ENCODE data around the gene RNU1-4.
"Not testable (repeated sequence)": the region's sequence is repeated elsewhere in the genome, so short reads cannot be mapped to it uniquely, and the experiment has no call there.

The RNU1-4 gene

DNA sequence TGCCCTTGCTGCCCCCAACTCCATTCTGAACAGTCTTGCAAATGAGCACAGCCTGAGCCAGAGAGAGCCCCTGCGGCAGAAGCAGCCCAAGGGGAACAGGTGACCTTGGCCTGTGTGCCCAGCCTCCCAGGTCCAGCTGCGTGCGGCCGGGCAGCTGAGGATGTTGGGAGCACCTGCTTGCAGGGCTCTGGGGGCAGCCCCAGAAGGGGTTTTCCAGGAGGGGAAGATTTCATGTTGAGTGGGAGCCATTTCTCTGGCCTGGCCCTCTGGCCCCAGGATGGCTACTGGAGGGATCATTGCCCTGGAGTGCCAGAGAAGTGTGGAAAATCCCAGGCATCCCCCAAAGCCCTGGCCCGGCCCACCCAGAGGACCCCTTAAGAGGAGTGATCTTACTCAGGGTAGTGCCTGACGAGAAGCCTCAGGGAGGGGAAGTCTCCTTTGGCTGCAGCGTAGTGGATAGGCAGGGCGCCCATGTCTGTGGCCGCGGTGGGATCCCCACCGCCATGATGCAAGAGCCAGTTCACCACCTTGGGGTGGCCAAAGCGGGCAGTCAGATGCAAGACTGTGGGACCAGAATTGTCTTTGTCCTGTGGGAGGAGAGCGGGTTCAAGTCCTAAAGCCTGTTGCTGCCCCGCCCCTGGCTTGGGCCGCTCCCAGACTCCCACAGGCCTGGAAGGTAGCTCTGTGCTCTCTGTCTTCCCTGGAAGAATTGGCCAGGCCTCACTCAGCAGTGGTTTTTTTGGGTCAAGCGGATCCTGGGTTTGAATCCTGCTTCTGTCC is 20.6 kb upstream of the RNU1-4 start:
- H3K27ac ChIP-seq (ENCODE audit: low read depth in 2 of 2, low read length in 2 of 2), result no peak overlapping the region
- no peaks in the 10 kb centered on the region for H3K4me1 ChIP-seq (ENCODE audit: control insufficient read depth in 2 of 2, insufficient read depth in 2 of 2, low read length in 2 of 2)
- H3K27me3 ChIP-seq (ENCODE audit: control insufficient read depth in 2 of 2, insufficient read depth in 2 of 2, low read length in 2 of 2), result no peaks in the 10 kb centered on the region
- no peak overlapping the region for H3K9ac ChIP-seq (ENCODE audit: low read depth in 1 of 2, low read length in 2 of 2)
- H3K4me3 ChIP-seq (ENCODE audit: low read length in 2 of 2), result no peak overlapping the region
- no peaks in the 10 kb centered on the region for H3K36me3 ChIP-seq (ENCODE audit: control insufficient read depth in 2 of 2, insufficient read depth in 2 of 2, low read length in 2 of 2)
- no peaks in the 10 kb centered on the region for H3K9me3 ChIP-seq (ENCODE audit: control insufficient read depth in 2 of 2, low read length in 2 of 2)

DNA sequence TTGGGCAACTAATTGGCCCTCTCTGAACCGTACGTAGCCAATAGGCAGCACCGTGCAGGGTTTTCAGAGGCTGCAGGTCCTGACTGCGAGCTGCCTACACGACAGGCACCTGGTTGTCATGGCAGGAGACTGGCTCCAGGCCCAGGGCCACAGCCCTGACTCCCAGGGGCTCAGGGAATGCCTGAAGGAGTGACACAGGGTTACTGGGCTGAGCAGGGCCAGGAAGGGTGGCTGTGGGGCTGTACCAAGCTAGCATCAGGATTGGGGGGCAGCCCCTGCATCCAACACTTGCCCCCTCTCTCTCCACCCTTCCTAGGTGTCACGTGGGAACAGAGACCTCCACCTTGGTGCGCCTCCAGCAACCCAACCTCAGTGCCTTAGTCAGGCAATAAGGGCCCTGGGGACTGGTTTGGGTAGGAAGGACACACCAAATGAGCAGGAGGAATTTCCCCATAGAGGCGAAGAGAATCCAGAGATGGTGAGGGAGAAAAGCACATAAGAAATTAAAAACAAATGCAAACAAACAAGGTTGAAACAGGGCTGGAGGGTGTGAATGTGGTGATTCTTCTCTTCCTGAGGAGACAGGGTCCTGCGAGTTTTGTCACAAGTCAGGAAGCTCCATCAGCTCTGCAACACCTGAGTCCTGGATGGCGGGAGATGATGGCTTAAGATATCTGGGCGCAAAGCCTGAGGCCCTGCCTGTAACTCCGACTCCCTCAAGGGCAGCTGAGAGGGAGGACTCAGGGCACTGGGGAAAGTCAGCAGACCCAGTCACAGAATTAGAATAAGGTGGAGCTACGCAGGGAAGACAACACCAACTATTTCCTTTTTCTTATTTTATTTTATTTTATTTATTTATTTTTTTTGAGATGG is 19.7 kb upstream of the RNU1-4 start:
- Histone ChIP-seq H3K4me1 (ENCODE audit: control insufficient read depth in 2 of 2, insufficient read depth in 2 of 2, low read length in 2 of 2) (no peaks in the 10 kb centered on the region), H3K36me3 (ENCODE audit: control insufficient read depth in 2 of 2, insufficient read depth in 2 of 2, low read length in 2 of 2) (no peaks in the 10 kb centered on the region), H3K27me3 (ENCODE audit: control insufficient read depth in 2 of 2, insufficient read depth in 2 of 2, low read length in 2 of 2) (no peaks in the 10 kb centered on the region), H3K9me3 (ENCODE audit: control insufficient read depth in 2 of 2, low read length in 2 of 2) (no peaks in the 10 kb centered on the region), H3K4me3 (ENCODE audit: low read length in 2 of 2) (no peak overlapping the region), H3K9ac (ENCODE audit: low read depth in 1 of 2, low read length in 2 of 2) (no peak overlapping the region), H3K27ac (ENCODE audit: low read depth in 2 of 2, low read length in 2 of 2) (no peak overlapping the region)

DNA sequence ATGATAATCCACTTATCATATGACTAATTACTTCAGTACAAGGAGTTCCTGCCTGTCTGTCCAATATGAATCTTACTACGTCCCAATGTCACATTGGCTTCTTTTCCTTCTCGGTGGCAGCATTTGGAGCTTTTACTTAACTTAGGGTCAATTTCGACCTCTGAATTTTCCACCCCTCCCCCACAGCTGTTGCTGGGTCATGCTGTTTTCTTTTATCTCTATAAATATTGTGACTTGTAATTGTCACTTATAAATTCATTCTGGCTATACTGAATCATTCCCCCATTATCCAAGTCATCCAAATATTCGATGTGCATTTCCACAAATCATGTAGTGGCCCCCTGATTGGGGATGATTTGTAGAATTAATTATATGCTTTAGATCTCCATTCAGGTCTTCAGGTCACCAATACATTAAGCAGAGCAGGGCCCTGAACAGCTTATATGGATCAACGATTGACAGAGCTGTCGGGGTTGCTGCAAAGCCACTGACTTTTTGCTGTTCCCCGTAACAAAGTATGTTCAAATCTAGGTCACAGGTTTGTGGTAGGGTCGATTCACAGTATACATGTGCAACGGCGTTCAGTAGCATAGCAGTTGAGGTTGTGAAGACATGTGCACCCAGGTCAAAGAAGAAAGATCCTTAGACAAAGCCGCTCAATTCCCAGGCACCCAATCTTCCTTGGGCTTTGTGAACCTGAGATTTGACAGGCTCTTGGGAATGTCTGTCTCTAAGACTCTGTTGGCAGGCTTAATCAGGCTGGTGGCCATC is 18.3 kb upstream of the RNU1-4 start:
- Histone ChIP-seq H3K9ac (ENCODE audit: low read depth in 1 of 2, low read length in 2 of 2) (no peak overlapping the region), H3K27ac (ENCODE audit: low read depth in 2 of 2, low read length in 2 of 2) (no peak overlapping the region), H3K27me3 (ENCODE audit: control insufficient read depth in 2 of 2, insufficient read depth in 2 of 2, low read length in 2 of 2) (no peaks in the 10 kb centered on the region), H3K4me1 (ENCODE audit: control insufficient read depth in 2 of 2, insufficient read depth in 2 of 2, low read length in 2 of 2) (no peaks in the 10 kb centered on the region), H3K4me3 (ENCODE audit: low read length in 2 of 2) (no peak overlapping the region), H3K9me3 (ENCODE audit: control insufficient read depth in 2 of 2, low read length in 2 of 2) (no peaks in the 10 kb centered on the region), H3K36me3 (ENCODE audit: control insufficient read depth in 2 of 2, insufficient read depth in 2 of 2, low read length in 2 of 2) (no peaks in the 10 kb centered on the region)

DNA sequence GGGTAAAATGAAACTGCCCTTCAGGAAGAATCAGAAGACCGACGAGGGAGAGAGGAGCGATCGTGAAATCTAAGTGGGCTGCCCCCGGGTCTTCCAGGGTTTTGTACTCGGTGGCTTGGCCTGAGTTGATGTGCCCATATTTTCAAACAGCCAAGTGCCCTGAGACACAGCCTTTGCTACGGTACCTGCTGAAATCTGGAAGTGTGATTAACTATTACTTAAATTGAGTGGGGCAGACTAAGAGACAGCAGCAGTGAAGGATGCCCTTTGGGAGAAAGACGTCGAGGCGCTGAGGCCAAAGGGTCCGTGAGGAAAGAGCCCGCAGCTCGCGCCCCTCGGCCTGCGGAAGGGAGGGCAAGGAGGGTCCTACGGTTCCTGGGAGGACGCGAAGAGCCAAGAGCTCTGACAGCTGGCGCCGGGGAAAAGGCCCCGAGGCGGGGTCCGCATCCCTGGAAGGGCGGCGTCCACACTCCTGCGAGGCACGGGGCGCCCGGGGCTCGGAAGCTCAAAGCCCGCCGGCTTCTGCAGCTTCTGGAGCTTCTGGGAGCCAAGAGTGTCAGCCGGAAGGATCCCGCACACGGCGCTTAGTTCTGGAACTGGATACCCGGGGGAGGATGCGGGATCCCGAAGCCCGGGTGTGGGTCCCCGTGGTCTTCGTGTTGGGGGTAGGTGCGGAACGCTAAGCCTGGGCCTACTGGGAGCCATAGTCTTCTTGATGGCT is 15.4 kb upstream of the RNU1-4 start:
- Histone ChIP-seq H3K27me3 (ENCODE audit: control insufficient read depth in 2 of 2, insufficient read depth in 2 of 2, low read length in 2 of 2) (no peaks in the 10 kb centered on the region), H3K4me1 (ENCODE audit: control insufficient read depth in 2 of 2, insufficient read depth in 2 of 2, low read length in 2 of 2) (no peaks in the 10 kb centered on the region), H3K36me3 (ENCODE audit: control insufficient read depth in 2 of 2, insufficient read depth in 2 of 2, low read length in 2 of 2) (no peaks in the 10 kb centered on the region), H3K9me3 (ENCODE audit: control insufficient read depth in 2 of 2, low read length in 2 of 2) (no peaks in the 10 kb centered on the region), H3K9ac (ENCODE audit: low read depth in 1 of 2, low read length in 2 of 2) (no peak overlapping the region), H3K27ac (ENCODE audit: low read depth in 2 of 2, low read length in 2 of 2) (no peak overlapping the region), H3K4me3 (ENCODE audit: low read length in 2 of 2) (no peak overlapping the region)

DNA sequence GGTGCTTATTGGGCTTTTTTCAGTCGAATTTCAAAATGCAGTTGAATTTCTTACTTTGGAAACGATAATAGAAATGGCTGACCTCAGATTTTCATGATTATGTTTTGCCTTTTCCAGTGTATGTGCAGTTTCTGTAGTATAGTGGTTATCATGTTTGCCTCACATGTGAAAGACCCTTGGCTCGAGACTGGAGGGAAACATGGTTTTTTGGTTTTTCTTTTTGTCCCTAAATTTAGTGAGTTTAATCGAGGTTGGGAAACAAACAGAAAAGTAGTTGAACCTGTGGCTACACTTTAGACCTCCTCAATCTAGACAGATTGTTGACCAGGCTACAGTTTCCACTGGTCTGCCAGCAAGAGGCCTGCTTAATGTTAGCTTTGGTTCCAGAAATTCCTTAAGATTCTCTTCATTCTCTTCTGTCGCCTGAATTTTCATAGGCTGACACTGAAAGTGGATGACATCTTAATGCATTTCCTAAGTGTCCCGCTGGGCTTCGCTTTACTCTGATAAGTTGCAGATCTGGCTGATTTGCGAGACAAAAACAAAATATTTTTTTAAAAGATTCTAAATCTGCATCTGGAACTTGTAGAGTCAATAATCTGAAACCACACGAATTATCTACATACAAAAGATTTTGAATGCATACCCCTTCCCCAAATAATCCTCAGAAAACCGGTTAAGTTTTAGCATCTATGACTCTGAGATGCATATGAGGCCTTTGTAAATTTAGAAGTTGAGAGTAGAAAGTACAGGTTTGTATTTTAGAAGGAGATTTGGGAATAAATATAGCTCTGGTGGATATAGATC is 14.7 kb upstream of the RNU1-4 start:
- not testable (repeated sequence) for H3K4me3 ChIP-seq (ENCODE audit: low read length in 2 of 2); H3K9ac ChIP-seq (ENCODE audit: low read depth in 1 of 2, low read length in 2 of 2); H3K4me1 ChIP-seq (ENCODE audit: control insufficient read depth in 2 of 2, insufficient read depth in 2 of 2, low read length in 2 of 2); H3K27me3 ChIP-seq (ENCODE audit: control insufficient read depth in 2 of 2, insufficient read depth in 2 of 2, low read length in 2 of 2); H3K36me3 ChIP-seq (ENCODE audit: control insufficient read depth in 2 of 2, insufficient read depth in 2 of 2, low read length in 2 of 2); H3K27ac ChIP-seq (ENCODE audit: low read depth in 2 of 2, low read length in 2 of 2); H3K9me3 ChIP-seq (ENCODE audit: control insufficient read depth in 2 of 2, low read length in 2 of 2)

DNA sequence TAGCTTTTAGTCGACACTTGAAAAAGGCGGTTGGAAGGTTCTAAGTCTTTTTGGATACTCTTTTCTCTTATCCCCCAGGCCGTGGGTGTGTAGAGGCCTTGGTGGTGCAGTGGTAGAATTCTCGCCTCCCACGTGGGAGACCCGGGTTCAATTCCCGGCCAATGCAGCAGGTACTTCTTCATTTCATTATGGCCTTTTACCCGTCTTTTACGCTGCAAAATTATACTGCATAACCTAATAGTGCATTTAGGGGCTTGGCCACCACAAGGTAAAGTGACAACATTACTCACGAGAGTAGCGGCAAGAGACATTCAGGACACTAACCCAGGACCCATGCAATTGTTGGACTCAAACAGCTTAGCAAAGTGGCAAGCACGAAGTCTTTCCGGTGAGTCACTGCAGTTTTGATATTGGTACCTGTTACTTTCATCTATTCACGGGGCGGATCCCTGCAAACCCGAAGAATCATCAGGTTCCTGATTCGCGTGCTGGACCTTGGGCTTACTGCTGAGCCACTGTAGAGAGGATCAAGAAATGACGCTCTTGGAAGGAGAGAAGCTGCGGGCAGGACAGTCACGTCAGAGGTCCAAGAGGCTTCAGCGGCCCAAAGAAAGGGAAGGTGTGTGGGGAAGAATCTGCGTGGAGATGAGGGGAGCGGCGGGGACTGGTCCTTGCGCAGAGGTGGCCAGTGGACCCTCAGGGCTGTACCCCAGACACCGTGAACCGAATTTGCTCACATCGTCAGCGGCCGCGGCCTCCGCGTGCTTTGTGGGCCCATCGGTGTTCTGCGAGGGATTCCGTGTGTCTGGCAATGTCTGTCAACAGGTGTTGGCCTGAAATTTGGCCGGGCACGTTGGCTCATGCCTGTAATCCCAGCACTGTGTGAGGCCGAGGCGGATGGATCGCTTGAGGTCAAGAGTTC is 12.9 kb upstream of the RNU1-4 start:
- H3K36me3 ChIP-seq (ENCODE audit: control insufficient read depth in 2 of 2, insufficient read depth in 2 of 2, low read length in 2 of 2), result no peaks in the 10 kb centered on the region
- no peak overlapping the region for H3K9ac ChIP-seq (ENCODE audit: low read depth in 1 of 2, low read length in 2 of 2)
- no peaks in the 10 kb centered on the region for H3K27me3 ChIP-seq (ENCODE audit: control insufficient read depth in 2 of 2, insufficient read depth in 2 of 2, low read length in 2 of 2)
- H3K27ac ChIP-seq (ENCODE audit: low read depth in 2 of 2, low read length in 2 of 2), result no peak overlapping the region
- H3K4me3 ChIP-seq (ENCODE audit: low read length in 2 of 2), result no peak overlapping the region
- H3K9me3 ChIP-seq (ENCODE audit: control insufficient read depth in 2 of 2, low read length in 2 of 2), result no peaks in the 10 kb centered on the region
- H3K4me1 ChIP-seq (ENCODE audit: control insufficient read depth in 2 of 2, insufficient read depth in 2 of 2, low read length in 2 of 2), result no peaks in the 10 kb centered on the region

DNA sequence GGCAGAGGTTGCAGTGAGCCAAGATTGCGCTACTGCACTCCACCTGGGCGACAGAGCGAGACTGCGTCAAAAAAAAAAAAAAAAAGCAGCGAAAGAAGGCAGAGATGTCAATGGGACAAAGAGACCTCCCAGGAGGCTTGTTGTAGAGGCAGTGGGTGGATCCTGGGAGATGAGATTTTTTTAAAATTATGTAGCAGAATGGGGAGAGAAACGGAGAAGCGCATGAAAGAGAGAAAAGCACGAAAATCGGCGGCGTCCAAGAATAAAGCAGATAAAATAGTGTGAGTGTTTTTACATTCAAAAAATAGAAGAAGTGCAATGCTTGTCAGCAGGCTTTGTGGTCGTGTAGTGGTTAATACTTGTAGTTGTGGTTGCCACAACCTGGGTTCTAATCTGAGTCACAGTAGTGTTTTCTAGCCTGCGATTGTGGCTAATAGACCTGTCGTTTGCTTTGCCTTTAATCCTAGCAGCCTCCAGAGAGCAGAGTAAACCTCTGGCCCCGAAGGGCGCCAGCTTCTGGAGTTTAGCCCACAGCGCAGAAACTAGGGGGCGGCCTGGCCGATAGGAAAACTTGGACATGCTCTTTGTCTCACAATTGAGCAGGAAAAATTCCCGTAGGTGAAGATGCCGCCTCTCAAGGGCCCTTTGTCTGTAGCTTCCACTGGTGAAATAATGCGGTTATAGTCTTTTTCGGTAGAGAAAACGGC is 11.9 kb upstream of the RNU1-4 start:
- H3K36me3 ChIP-seq (ENCODE audit: control insufficient read depth in 2 of 2, insufficient read depth in 2 of 2, low read length in 2 of 2); H3K27ac ChIP-seq (ENCODE audit: low read depth in 2 of 2, low read length in 2 of 2); H3K27me3 ChIP-seq (ENCODE audit: control insufficient read depth in 2 of 2, insufficient read depth in 2 of 2, low read length in 2 of 2); H3K9me3 ChIP-seq (ENCODE audit: control insufficient read depth in 2 of 2, low read length in 2 of 2); H3K4me1 ChIP-seq (ENCODE audit: control insufficient read depth in 2 of 2, insufficient read depth in 2 of 2, low read length in 2 of 2); H3K4me3 ChIP-seq (ENCODE audit: low read length in 2 of 2); H3K9ac ChIP-seq (ENCODE audit: low read depth in 1 of 2, low read length in 2 of 2): not testable (repeated sequence)

DNA sequence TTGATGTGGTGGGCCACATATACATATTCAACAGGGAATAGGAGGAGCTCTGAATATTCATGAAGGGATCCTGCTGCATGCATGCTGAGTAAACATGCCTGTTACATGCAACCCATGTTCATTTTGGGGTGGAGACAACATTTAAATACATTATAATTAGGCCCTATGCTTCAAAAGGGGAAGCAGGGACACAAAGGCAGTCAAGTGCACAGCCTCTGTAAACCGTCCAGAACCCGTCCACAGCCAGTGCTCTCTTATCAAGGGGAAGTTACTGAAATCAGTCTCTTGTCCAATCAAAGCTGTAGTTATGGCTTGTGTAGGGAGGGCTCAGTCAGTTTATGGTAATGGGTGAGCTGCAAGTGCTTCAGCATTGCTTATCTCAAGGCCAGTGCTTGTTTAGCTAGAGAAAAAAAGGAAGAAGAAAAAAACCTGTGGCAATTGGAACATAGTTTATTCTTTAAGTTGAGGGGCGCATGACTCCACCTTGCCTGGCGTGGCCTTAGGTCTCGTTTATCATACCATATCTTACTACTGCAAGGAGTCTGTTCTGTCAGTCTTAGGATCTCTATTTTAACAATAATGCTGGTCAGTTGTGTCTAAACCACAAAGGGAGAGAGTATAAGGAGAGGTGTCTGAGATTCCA is 7.9 kb upstream of the RNU1-4 start:
- H3K4me1 ChIP-seq (ENCODE audit: control insufficient read depth in 2 of 2, insufficient read depth in 2 of 2, low read length in 2 of 2); H3K9me3 ChIP-seq (ENCODE audit: control insufficient read depth in 2 of 2, low read length in 2 of 2); H3K27ac ChIP-seq (ENCODE audit: low read depth in 2 of 2, low read length in 2 of 2); H3K27me3 ChIP-seq (ENCODE audit: control insufficient read depth in 2 of 2, insufficient read depth in 2 of 2, low read length in 2 of 2); H3K36me3 ChIP-seq (ENCODE audit: control insufficient read depth in 2 of 2, insufficient read depth in 2 of 2, low read length in 2 of 2); H3K4me3 ChIP-seq (ENCODE audit: low read length in 2 of 2); H3K9ac ChIP-seq (ENCODE audit: low read depth in 1 of 2, low read length in 2 of 2): not testable (repeated sequence)
